22Rv1 (cell line): Measurements from ENCODE around the gene TBX5.

Experiments used
- CTCF ChIP-seq: fragments of 450-650 bp; IDR thresholded peaks from 2 replicates; pipeline ENCODE4 v1.5.1; 2017; ENCODE audit warnings: mild to moderate bottlenecking
- ZFX ChIP-seq: fragments of 450-650 bp; IDR thresholded peaks from 2 replicates; pipeline ENCODE4 v1.6.1; 2017; ENCODE audit warnings: antibody characterized with exemption, borderline replicate concordance

- TF ChIP-seq CTCF: no peak
- no peak for TF ChIP-seq ZFX
These were observed 28.4 kb upstream of the TBX5 start for GRCh38 chr12:114434341-114434740.
